DOHH2 (cell line): Measurements from ENCODE around the gene PPM1H.

Experiments used
- H3F3A ChIP-seq: fragments of 200-600 bp; sonication (generic), shearing (Covaris generic); 2 replicates; pipeline ENCODE4 v1.6.0; 2016; ENCODE audit warnings: antibody characterized with exemption, mild to moderate bottlenecking; ENCODE audit not compliant: control insufficient read depth, insufficient read depth
- H3K27ac ChIP-seq: fragments of 200-600 bp; sonication (generic); 2 replicates; pipeline ENCODE4 v1.5.1; 2014; ENCODE audit warnings: low read depth, mild to moderate bottlenecking, low read length, moderate library complexity
- H3K27me3 ChIP-seq: fragments of 200-600 bp; sonication (generic); 2 replicates; pipeline ENCODE4 v1.6.1; 2014; ENCODE audit warnings: mild to moderate bottlenecking, low read length, mixed read lengths; ENCODE audit not compliant: control insufficient read depth
- H3K36me3 ChIP-seq: fragments of 200-600 bp; sonication (generic); 2 replicates; pipeline ENCODE4 v1.6.1; 2014; ENCODE audit warnings: mild to moderate bottlenecking, low read length, moderate library complexity, mixed read lengths; ENCODE audit not compliant: control insufficient read depth
- H3K4me1 ChIP-seq: fragments of 200-600 bp; sonication (generic); 2 replicates; pipeline ENCODE4 v1.6.1; 2014; ENCODE audit warnings: mild to moderate bottlenecking, low read length, mixed read lengths; ENCODE audit not compliant: control insufficient read depth
- H3K4me2 ChIP-seq: fragments of 200-600 bp; sonication (generic); 2 replicates; pipeline ENCODE4 v1.6.0; 2014; ENCODE audit warnings: mild to moderate bottlenecking, low read length, moderate library complexity
- H3K4me3 ChIP-seq: fragments of 200-600 bp; sonication (generic); 2 replicates; pipeline ENCODE4 v1.5.1; 2014; ENCODE audit warnings: mild to moderate bottlenecking, low read length, mixed read lengths
- H3K79me2 ChIP-seq: fragments of 200-600 bp; sonication (generic); 2 replicates; pipeline ENCODE4 v1.6.1; 2014; ENCODE audit warnings: mild to moderate bottlenecking, low read length, mixed read lengths; ENCODE audit not compliant: control insufficient read depth
- H3K9me2 ChIP-seq: fragments of 200-600 bp; sonication (generic); replicated peaks from 2 replicates; pipeline ENCODE4 v1.6.1; 2014; ENCODE audit warnings: mild to moderate bottlenecking, low read length, mixed read lengths; ENCODE audit not compliant: control insufficient read depth
- H3K9me3 ChIP-seq: fragments of 200-600 bp; sonication (generic); 2 replicates; pipeline ENCODE4 v1.6.1; 2014; ENCODE audit warnings: antibody characterized with exemption, low read length, mixed read lengths; ENCODE audit not compliant: control insufficient read depth, insufficient read depth
- H4K20me1 ChIP-seq: fragments of 200-600 bp; sonication (generic); 2 replicates; pipeline ENCODE4 v1.6.0; 2014; ENCODE audit warnings: low read depth, mild to moderate bottlenecking, antibody characterized with exemption, low read length, moderate library complexity; ENCODE audit not compliant: control insufficient read depth, insufficient read depth
- EZH2phosphoT487 ChIP-seq: fragments of 200-600 bp; sonication (generic); IDR thresholded peaks from 2 replicates; pipeline ENCODE4 v1.6.1; 2017; ENCODE audit warnings: borderline replicate concordance, mild to moderate bottlenecking, antibody characterized with exemption, low read length, moderate library complexity, mixed read lengths
- TF ChIP-seq, protein P1 (sequence below): fragments of 200-600 bp; sonication (generic); IDR thresholded peaks from one replicate; pipeline ENCODE4 v1.5.1; 2014; ENCODE audit warnings: antibody characterized with exemption, mild to moderate bottlenecking, low read depth, low read length; ENCODE audit not compliant: poor library complexity, severe bottlenecking

PPM1H gene

DNA sequence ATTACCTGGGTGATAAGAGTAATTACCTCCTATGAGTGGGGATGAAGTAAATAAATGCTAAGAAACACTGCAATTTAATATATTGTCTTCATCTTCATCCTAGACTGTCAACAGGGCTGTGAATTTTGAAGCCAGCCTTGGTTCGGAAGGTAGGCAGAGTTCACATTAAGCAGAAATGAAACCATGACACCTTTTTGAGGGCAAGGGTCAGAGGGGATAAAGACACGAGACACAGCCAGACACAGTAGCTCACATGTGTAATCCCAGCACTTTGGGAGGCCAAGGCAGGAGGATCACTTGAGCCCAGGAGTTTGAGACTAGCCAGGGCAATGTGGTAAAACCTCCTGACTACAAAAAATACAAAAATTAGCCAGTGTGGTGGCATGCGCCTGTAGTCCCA lies 243.6 kb downstream of the PPM1H start:
- H3K9me2 ChIP-seq = no peaks in the 10 kb centered on the region

DNA sequence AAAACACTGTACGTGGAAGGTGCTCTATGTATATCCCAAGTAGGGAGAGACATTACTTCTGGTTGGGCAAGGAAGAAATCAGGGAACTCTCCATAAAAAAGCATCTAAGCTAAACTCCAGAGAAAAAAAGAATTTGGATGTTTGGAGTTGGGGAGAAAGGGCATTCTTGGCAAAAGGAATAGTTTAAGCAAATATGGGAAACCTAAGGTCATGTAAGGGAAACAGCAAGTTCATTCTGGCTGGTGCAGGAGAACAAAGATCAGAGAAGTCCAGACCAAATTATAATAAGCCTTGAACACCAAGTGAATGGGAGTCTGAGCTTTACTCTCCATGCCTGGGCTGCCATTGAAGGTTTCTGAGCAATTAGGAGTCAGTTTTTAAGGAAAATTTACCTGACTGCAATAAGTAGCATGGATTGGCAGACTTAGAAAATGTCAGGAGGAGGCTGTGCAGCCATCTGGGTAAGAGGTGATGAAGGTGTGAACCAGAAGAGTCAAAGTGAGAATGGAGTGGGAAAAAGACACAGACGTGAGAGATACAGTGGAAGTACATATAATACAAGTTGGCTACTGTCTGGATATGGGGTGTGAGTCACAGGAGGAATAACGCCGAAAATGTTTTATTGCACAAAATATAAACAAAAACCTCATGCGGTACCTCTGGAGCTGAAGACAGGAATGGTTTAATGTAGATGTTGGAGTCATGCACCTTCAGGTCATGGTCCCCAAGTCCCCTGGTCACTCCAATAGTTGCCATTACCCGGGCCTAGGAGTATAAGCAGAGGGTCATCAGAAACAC lies 245.7 kb downstream of the PPM1H start:
- no peaks in the 10 kb centered on the region for H3K4me1 ChIP-seq

More for the DNA sequence above, 243.6 kb downstream of the PPM1H start:
- no peak overlapping the region for H3K4me2 ChIP-seq
- no peaks in the 10 kb centered on the region; the same call in 1 of the 2 replicates for H3K27me3 ChIP-seq
- no peak overlapping the region for H3K4me3 ChIP-seq
- H3K4me1 ChIP-seq = no peaks in the 10 kb centered on the region
- no peaks in the 10 kb centered on the region for H4K20me1 ChIP-seq
- no peaks in the 10 kb centered on the region for H3K36me3 ChIP-seq
- TF ChIP-seq, protein P1, sequence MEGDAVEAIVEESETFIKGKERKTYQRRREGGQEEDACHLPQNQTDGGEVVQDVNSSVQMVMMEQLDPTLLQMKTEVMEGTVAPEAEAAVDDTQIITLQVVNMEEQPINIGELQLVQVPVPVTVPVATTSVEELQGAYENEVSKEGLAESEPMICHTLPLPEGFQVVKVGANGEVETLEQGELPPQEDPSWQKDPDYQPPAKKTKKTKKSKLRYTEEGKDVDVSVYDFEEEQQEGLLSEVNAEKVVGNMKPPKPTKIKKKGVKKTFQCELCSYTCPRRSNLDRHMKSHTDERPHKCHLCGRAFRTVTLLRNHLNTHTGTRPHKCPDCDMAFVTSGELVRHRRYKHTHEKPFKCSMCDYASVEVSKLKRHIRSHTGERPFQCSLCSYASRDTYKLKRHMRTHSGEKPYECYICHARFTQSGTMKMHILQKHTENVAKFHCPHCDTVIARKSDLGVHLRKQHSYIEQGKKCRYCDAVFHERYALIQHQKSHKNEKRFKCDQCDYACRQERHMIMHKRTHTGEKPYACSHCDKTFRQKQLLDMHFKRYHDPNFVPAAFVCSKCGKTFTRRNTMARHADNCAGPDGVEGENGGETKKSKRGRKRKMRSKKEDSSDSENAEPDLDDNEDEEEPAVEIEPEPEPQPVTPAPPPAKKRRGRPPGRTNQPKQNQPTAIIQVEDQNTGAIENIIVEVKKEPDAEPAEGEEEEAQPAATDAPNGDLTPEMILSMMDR = no peak
- no peak for TF ChIP-seq EZH2phosphoT487
- no peaks in the 10 kb centered on the region for H3K79me2 ChIP-seq
- H3F3A ChIP-seq = no peaks in the 10 kb centered on the region
- H3K27ac ChIP-seq = no peak overlapping the region
- no peaks in the 10 kb centered on the region; the same call in 1 of the 2 replicates for H3K9me3 ChIP-seq

DNA sequence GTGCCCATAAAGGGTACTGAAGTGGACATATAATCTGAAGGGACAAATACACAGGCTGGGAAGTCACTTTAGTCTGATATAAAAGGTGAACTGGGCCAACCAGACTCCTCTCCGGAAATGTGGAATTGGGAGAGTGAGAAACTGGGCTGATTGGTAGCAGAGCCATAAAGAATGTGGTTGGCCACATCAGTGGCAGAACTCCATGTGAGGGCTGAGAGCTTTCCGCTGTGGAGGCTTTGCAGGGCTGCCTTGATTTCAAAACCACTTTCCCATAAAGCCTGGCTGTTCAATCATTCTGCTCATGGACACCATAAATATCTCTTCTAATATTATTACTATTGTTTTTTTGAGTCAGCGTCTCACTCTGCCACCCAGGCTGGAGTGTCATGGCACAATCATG lies 248.0 kb downstream of the PPM1H start:
- H3K36me3 ChIP-seq = no peaks in the 10 kb centered on the region
- no peaks in the 10 kb centered on the region for H4K20me1 ChIP-seq
- no peak for TF ChIP-seq EZH2phosphoT487
- TF ChIP-seq, protein P1 = no peak
- no peak overlapping the region for H3K4me3 ChIP-seq
- no peak overlapping the region for H3K27ac ChIP-seq
- no peak overlapping the region for H3K4me2 ChIP-seq
- H3K79me2 ChIP-seq = no peaks in the 10 kb centered on the region
- H3K9me3 ChIP-seq = no peaks in the 10 kb centered on the region; the same call in 1 of the 2 replicates
- H3K9me2 ChIP-seq = no peaks in the 10 kb centered on the region
- H3K4me1 ChIP-seq = no peaks in the 10 kb centered on the region
- H3K27me3 ChIP-seq = no peaks in the 10 kb centered on the region; the same call in 1 of the 2 replicates
- H3F3A ChIP-seq = no peaks in the 10 kb centered on the region

More for the DNA sequence above, 245.7 kb downstream of the PPM1H start:
- TF ChIP-seq, protein P1 = no peak
- TF ChIP-seq EZH2phosphoT487 = no peak
- Histone ChIP-seq H3K9me3 (no peaks in the 10 kb centered on the region; the same call in 1 of the 2 replicates), H3K27ac (no peak overlapping the region), H3K4me3 (no peak overlapping the region), H4K20me1 (no peaks in the 10 kb centered on the region), H3K79me2 (no peaks in the 10 kb centered on the region), H3K27me3 (no peaks in the 10 kb centered on the region; the same call in 1 of the 2 replicates), H3F3A (no peaks in the 10 kb centered on the region), H3K36me3 (no peaks in the 10 kb centered on the region), H3K4me2 (no peak overlapping the region), H3K9me2 (no peaks in the 10 kb centered on the region)
